ENCODE measurements around the gene CDC25B. TPM values are rescaled to one million over a fixed set of nuclear protein-coding genes. Genes with fewer than 3 reads are reported as not detected.

Gene CDC25B
- polyA plus RNA-seq, 1 donor (not counting 4 experiments of a cell fraction or from before 2014, with no cell fraction given): 23.5 TPM

- no peaks in the 10 kb centered on the region for H3K27me3 ChIP-seq (ENCODE audit: control insufficient read depth, extremely low read depth, insufficient read depth, low read length)
- no peaks in the 10 kb centered on the region for H3K9me1 ChIP-seq (ENCODE audit: control insufficient read depth, extremely low read depth, insufficient read depth, low read length)
- H3K9me3 ChIP-seq (ENCODE audit: control insufficient read depth, low read depth, low read length): no peaks in the 10 kb centered on the region
- H4K20me1 ChIP-seq (ENCODE audit: control insufficient read depth, extremely low read depth, insufficient read depth, low read length): no peaks in the 10 kb centered on the region
- FAIRE-seq (no peak), DNase-seq (ENCODE audit: low read depth, low spot score) (no peak)
- peaks cover 32% of the 10 kb centered on the region for H3K79me2 ChIP-seq (ENCODE audit: control insufficient read depth, insufficient read depth, low read length)
- peak overlapping the region; percentile 97 for H3K4me2 ChIP-seq (ENCODE audit: control insufficient read depth, extremely low read depth, insufficient read depth, low read depth, low read length)
- H3K4me1 ChIP-seq (ENCODE audit: control insufficient read depth, extremely low read depth, insufficient read depth, low read length): peaks cover 56% of the 10 kb centered on the region
- no peak overlapping the region for H2AFZ ChIP-seq (ENCODE audit: control insufficient read depth, low read length)
- H3K9ac ChIP-seq (ENCODE audit: control insufficient read depth, extremely low read depth, insufficient read depth, low read length): peak overlapping the region; percentile 88
- TF ChIP-seq EZH2 (IDR thresholded peaks at IDR 0.05; ENCODE audit: low read length): no peak
- TF ChIP-seq CTCF (optimal IDR thresholded peaks at IDR 0.05 in 1 of 3, IDR thresholded peaks at IDR 0.05 in 1 of 3, conservative IDR thresholded peaks at IDR 0.05 in 1 of 3; ENCODE audit: extremely low read depth in 1 of 3, insufficient read depth in 2 of 3, low read length in 3 of 3): no peak
- H3K36me3 ChIP-seq (ENCODE audit: control insufficient read depth in 2 of 2, extremely low read depth in 1 of 2, insufficient read depth in 2 of 2, low read length in 2 of 2): peaks cover 30 to 52% of the 10 kb centered on the region in 2 experiments
- peak overlapping the region; percentile 84 for H3K27ac ChIP-seq (ENCODE audit: control insufficient read depth, insufficient read depth, low read length)
- peak overlapping the region in 2 of 3 experiments; percentile 86 to 90 for H3K4me3 ChIP-seq (ENCODE audit: control insufficient read depth in 2 of 3, extremely low read depth in 1 of 3, insufficient read depth in 2 of 3, low read depth in 1 of 3, low read length in 3 of 3)
- dilution Hi-C loops (cut with MboI; ENCODE audit: extremely low pct_ligation_motif_present, low sequenced_read_pairs): no loop called here
Observed at GRCh38 chr20:3798373-3798768, 2.3 kb downstream of the CDC25B start.

GRCh38 chr20:3798908-3799248 lies 2.8 kb downstream of the CDC25B start:
- no peaks in the 10 kb centered on the region for H3K9me3 ChIP-seq (ENCODE audit: control insufficient read depth, low read depth, low read length)
- H3K36me3 ChIP-seq (ENCODE audit: control insufficient read depth in 2 of 2, extremely low read depth in 1 of 2, insufficient read depth in 2 of 2, low read length in 2 of 2): peaks cover 33 to 57% of the 10 kb centered on the region in 2 experiments
- H3K9me1 ChIP-seq (ENCODE audit: control insufficient read depth, extremely low read depth, insufficient read depth, low read length): no peaks in the 10 kb centered on the region
- no peak for DNase-seq (ENCODE audit: low read depth, low spot score)
- H4K20me1 ChIP-seq (ENCODE audit: control insufficient read depth, extremely low read depth, insufficient read depth, low read length): no peaks in the 10 kb centered on the region
- no peak overlapping the region for H2AFZ ChIP-seq (ENCODE audit: control insufficient read depth, low read length)
- H3K4me1 ChIP-seq (ENCODE audit: control insufficient read depth, extremely low read depth, insufficient read depth, low read length): peaks cover 62% of the 10 kb centered on the region
- TF ChIP-seq EZH2 (IDR thresholded peaks at IDR 0.05; ENCODE audit: low read length): no peak
- no peak for TF ChIP-seq CTCF (optimal IDR thresholded peaks at IDR 0.05 in 1 of 3, IDR thresholded peaks at IDR 0.05 in 1 of 3, conservative IDR thresholded peaks at IDR 0.05 in 1 of 3; ENCODE audit: extremely low read depth in 1 of 3, insufficient read depth in 2 of 3, low read length in 3 of 3)
- H3K27ac ChIP-seq (ENCODE audit: control insufficient read depth, insufficient read depth, low read length): no peak overlapping the region
- dilution Hi-C loops (cut with MboI; ENCODE audit: extremely low pct_ligation_motif_present, low sequenced_read_pairs): no loop called here
- no peak overlapping the region for H3K9ac ChIP-seq (ENCODE audit: control insufficient read depth, extremely low read depth, insufficient read depth, low read length)
- H3K27me3 ChIP-seq (ENCODE audit: control insufficient read depth, extremely low read depth, insufficient read depth, low read length): no peaks in the 10 kb centered on the region
- H3K79me2 ChIP-seq (ENCODE audit: control insufficient read depth, insufficient read depth, low read length): peaks cover 32% of the 10 kb centered on the region
- no peak overlapping the region for H3K4me3 ChIP-seq (ENCODE audit: control insufficient read depth in 2 of 3, extremely low read depth in 1 of 3, insufficient read depth in 2 of 3, low read depth in 1 of 3, low read length in 3 of 3)
- peak overlapping the region; percentile 3 for H3K4me2 ChIP-seq (ENCODE audit: control insufficient read depth, extremely low read depth, insufficient read depth, low read depth, low read length)
- FAIRE-seq: no peak

Data from keratinocyte (primary cell).